ENCODE results near the gene ABCG1.

The ABCG1 gene

DNA sequence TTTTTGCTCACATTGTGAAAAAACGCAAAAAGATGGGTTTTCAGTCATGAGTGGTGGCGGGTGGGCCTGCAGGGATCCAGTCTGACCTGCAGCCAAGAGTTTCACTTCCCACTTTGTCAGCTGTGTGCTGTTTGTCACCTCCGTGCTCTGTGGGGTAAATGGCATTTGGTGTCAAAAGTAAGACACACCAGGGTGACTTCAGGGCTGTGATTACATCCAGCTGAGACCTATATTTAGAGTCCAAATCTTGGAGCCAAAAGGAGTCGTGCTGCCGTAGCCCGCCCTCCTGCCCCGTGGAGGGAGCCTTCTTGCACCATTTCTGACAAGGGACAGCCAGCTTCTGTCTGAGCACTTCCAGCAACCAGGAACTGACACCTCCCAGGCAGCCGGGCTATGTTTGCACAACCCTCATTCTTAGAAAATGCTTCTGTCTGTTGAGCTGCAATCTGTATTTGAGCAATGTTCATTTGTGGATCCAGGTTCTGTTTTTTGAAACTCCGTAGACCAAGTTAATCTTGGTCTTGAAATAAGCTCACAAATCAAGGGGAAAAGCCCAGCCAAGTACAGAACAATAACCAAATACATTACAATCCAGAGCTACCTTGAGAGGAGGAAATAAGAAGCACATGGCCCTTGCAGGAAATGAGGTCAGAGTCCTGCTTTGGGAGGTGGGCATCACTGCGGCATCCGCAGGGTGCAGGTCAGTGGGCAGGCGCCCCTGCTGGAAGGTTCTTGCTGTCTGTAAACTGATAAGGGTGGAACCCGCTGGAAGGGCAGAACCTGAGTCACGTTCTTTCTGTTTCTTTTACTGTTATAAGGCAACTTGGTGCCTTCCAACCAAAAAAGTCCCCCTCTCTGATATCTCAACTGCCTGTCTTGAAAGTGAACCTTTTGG lies 14.4 kb downstream of the ABCG1 start:
- peak; percentile 64 for DNase-seq

DNA sequence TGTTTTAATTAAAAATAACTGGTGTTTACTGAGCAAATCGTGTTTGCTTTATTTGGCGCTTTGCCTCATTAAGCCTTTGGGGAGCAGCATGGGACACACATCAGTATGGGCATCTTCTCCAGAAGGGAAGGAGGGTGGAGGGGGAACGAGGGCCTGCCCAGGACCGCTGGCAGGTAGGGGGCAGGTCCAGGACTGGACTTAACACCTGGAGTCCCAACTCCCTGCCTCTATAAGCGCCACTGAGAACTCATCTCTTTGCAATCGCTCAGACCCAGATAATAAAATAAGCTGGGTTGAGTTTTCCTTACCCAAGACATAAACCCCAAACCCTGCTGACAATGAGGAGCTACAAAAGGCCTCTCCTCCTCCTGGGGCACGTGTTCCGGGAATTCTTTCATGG lies 15.1 kb downstream of the ABCG1 start:
- no peak for DNase-seq

GRCh38 chr21:42234464-42235241 lies 15.7 kb downstream of the ABCG1 start:
- peak; percentile 79 for DNase-seq

GRCh38 chr21:42235593-42235992 lies 16.7 kb downstream of the ABCG1 start:
- DNase-seq, result no peak

DNA sequence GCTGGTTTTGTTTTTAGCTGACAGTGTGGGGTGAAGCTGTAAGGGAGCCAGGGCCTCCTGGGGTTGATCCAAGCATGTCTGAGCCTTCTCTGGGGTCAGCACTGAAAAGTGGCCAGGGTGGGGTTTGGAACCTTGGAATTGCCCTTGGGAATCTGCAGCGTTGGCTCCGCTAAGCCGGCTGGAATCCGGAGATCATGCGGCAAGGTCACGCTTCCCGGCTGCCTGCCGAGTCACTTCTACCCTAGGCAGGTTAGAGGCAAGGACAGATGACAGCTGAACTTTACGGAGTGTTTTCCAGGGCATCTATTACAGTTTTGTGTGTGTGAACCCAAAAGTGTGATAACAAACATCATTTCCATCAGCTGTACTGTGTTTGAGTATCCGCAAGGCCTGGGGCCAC lies 17.1 kb downstream of the ABCG1 start:
- no peak for DNase-seq

GRCh38 chr21:42236693-42237092 lies 17.8 kb downstream of the ABCG1 start:
- DNase-seq, result no peak

DNA sequence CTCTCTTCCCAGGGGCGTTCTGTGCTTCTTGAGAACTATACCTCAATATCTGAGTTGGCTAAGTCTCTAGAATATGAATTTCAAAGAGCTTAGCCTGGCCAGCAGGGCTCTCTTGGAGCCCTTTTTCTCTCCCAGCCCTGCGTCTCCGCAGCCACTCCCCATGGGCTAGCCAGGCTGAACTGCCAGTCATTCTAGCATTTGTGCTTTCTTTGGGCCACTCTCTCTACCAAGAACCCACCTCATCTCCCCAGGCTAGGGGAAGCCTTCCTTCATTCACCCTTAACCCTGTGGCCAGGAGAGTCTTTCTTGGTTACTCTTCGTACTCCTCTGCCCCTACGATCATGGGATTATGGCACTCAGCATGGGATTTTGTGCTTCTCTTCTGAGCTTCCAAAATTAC lies 18.2 kb downstream of the ABCG1 start:
- DNase-seq, result no peak

GRCh38 chr21:42237577-42237976 lies 18.6 kb downstream of the ABCG1 start:
- no peak for DNase-seq

DNA sequence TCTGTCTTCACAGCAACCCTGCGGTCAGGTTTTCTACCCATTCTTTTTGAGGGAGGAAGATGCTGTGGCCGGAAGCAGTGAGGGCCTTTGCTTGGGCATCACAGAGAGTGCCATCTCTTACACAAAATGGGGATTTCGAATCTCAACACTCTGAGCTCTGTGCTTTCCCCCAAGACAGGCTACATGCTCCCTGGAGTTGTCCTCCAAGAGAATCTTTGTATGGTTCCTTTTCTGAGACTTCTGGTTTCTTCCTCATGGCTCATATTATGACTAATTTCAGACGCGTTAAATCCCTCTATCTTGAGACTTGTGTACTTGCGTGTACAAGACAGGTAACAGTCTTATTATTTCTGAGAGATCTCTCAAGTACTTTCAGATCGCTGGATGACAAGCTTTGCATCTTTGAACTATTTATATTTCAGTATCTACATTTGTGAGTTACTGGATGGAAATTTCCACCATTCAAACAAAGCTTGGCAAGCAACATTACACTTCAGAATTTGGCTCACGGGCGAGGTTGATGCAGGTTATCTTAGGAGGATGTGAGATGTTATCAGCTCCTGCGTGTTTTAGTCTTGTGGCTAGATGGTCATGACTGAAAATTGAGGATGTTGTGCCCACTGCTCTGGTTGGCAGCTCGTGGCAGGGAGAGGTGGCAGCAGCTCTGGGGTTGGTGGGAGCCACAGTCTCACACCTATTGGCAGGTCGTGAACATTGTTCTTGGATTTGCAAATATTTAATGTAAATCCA lies 19.4 kb downstream of the ABCG1 start:
- no peak for DNase-seq

- no peak for DNase-seq
Observed at GRCh38 chr21:42239556-42239955, 20.6 kb downstream of the ABCG1 start.

GRCh38 chr21:42239973-42240372 lies 21.0 kb downstream of the ABCG1 start:
- DNase-seq, result no peak

DNA sequence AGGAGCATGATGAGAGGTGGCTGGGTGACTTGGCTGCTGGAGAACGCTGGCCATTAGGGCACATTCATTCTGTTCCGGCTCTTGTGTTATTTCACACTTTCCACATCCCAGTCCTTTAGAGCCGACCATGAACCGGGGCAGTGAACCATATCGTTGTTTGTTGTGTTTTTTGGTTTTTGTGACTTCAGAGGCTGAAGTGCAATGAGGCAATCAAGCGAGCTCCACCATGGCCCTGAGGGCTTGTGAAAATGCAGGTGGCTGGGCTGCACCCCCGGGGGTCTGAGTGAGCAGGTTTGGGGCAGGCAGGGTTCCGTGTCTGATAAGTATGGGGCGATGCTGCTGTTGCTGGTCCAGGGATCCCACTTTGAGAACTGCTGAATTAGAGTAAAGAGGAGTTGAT lies 23.7 kb downstream of the ABCG1 start:
- DNase-seq, result no peak

- DNase-seq, result no peak
Observed at GRCh38 chr21:42243026-42243425, 24.1 kb downstream of the ABCG1 start.

GRCh38 chr21:42245331-42246193 lies 26.6 kb downstream of the ABCG1 start:
- DNase-seq, result peak; percentile 62

DNA sequence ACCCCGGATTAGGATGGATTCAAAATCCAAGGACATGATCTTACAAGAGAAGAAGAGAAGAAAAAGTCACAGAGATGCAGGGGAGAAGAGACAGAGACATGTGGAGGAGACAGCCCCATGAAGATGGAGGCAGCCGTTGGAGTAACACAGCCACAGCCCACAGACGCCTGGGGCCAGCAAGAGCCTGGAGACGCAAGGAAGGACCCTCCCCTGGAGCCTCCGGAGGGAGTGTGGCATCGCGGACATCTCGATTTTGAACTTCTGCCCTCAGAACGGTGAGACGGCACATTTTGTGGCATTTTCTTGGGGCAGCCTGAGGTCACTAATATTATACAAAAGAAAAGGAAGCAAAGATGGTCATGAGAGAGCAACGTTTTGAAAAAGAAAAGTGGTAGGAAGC lies 28.8 kb downstream of the ABCG1 start:
- no peak for DNase-seq

DNA sequence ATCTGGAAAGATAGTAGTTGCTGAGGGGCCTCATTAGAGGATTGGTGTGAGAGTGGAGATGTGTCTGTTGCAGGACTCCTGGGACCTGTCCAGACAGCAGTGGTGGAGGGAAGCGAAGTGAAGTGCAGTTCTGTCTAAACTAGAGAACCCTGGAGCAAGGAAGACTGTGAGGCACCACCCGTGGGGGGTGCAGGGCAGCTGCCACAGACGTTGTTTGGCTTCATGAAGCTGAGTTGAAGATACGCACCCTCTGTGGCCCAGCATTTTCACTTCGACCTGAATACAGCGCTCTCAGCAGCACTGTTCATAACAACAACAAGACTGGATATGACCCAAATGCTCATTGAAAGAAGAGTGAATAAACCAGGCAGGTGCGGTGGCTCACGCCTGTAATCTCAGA lies 29.3 kb downstream of the ABCG1 start:
- DNase-seq, result no peak

DNA sequence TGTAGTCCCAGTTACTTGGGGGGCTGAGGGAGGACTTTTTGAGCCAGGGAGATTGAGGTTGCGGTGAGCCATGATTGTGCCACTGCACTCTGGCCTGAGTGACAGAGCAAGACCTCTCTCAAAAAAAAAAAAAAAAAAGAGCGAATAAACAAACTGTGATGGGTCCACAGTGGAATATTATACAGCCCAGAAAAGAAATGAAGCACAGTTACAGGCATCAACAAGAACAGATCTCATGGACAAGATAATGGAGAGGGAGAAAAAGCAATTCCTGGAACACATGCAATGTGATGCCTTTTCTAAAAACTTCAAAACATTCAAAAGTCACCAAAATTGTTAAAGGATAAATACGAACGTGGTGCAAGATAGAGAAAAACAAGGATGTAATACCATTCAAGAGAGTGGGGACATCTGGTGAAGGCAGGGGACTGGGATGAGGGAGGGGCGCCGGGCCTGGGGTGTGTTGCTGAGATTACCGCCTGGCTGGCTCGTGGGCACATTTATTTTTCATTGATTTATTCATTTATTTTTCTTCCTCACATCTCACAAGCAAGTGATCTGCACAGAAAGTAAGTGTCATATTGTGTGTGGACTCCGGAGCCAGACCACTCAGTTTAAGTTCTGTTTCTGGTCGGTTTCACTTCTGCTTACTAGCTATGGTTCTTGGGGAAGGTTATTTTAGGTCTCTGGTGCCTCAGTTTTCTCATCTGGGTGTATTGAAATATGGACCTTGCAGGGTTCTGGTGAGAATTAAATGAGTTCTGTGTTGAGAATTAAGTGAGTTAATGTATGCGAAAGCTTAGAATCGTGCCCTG lies 30.1 kb downstream of the ABCG1 start:
- no peak for DNase-seq

GRCh38 chr21:42250422-42251403 lies 31.8 kb downstream of the ABCG1 start:
- no peak for DNase-seq

GRCh38 chr21:42251654-42252324 lies 32.8 kb downstream of the ABCG1 start:
- DNase-seq, result no peak

DNA sequence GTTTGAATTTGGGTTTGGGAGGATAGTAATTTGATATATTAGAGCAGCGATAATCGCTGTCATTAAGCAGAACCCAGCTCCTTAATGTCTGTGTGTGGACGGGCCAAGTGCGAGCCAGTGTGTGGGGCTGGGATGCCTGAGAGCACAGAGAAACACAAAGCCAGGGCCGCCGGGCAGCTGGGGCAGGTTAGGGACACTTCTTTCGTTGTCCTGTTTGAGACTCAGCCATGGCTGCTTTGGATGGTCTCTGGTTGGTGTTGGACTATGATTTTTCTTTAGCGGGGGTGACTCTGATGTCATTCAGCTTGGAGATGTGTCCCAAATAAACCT lies 33.4 kb downstream of the ABCG1 start:
- no peak for DNase-seq
